Ishikawa (cell line): ENCODE results near the gene CLDN3.

ENCODE experiments used
- CEBPB ChIP-seq: IDR thresholded peaks from 2 replicates; pipeline ENCODE4 v1.6.1; 2012
- CREB1 ChIP-seq: IDR thresholded peaks from 2 replicates; pipeline ENCODE4 v1.6.1; 2012; ENCODE audit warnings: low read depth
- EP300 ChIP-seq: IDR thresholded peaks from 2 replicates; pipeline ENCODE4 v1.6.1; 2012; ENCODE audit warnings: borderline replicate concordance
- TAF1 ChIP-seq: IDR thresholded peaks from 2 replicates; pipeline ENCODE4 v1.6.1; 2012; ENCODE audit warnings: low read depth, mild to moderate bottlenecking
- ZBTB7A ChIP-seq: IDR thresholded peaks from 2 replicates; pipeline ENCODE4 v1.6.1; 2012; ENCODE audit warnings: low read depth
- TF ChIP-seq, protein P1 (sequence below): IDR thresholded peaks from 2 replicates; pipeline ENCODE4 v1.6.1; 2012

DNA sequence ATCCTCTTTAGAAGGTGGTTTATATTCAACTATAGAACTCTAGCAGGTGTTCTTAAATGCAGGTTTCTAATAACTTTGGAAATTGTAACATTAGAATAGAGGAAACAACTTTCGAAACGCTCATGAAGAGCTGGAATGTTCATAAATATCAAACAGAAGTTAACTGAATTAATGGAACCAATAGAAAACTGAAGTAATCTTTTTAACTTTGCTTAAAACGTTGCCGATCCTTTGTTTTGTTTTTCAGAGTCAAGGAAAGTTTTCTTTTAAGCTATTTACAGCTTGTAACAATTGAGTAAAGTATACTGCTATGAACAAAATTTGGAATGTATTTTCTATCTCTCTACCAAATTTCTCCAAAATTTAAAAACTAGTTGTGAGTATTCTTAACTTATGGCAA is 19.0 kb upstream of the CLDN3 start:
- no peak for TF ChIP-seq TAF1
- TF ChIP-seq ZBTB7A, result no peak
- no peak for TF ChIP-seq CEBPB
- TF ChIP-seq, protein P1, sequence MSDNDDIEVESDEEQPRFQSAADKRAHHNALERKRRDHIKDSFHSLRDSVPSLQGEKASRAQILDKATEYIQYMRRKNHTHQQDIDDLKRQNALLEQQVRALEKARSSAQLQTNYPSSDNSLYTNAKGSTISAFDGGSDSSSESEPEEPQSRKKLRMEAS, result no peak
- no peak for TF ChIP-seq EP300
- TF ChIP-seq CREB1, result no peak
